A673 (cell line): ENCODE data around the gene CLRN3. TPM values are rescaled to one million over a fixed set of nuclear protein-coding genes. Genes with fewer than 3 reads are reported as not detected.

Experiments used
- BruUV-seq: library from RNA; stranded (reverse); fragments of 400-500 nt; replicated peaks from 2 replicates; lab custom pipeline; 2021; lab: Mats Ljungman, UMichigan
- CTCF ChIA-PET: fragments of 300-600 bp; sonication (Branson Sonifier 250); formaldehyde crosslinking; loops from one replicate; lab custom pipeline; 2022; ENCODE audit warnings: antibody characterized with exemption; lab: Charles Lee
- POLR2A ChIA-PET: fragments of 300-600 bp; sonication (Branson Sonifier 250); formaldehyde crosslinking; loops from one replicate; lab custom pipeline; 2022; ENCODE audit warnings: antibody characterized with exemption; ENCODE audit not compliant: low non-redundant PET; lab: Charles Lee
- DNase-seq: peaks from one replicate; pipeline ENCODE4 v3.0.0-alpha.2; 2015; ENCODE audit warnings: low spot score
- H3K27ac ChIP-seq: fragments of 200-600 bp; sonication (generic); 2 replicates; pipeline ENCODE4 v1.5.1; 2016; ENCODE audit warnings: mixed run types, low read depth, mild to moderate bottlenecking, mixed read lengths, antibody characterized with exemption, low read length; ENCODE audit not compliant: poor library complexity, severe bottlenecking
- H3K27me3 ChIP-seq: fragments of 200-600 bp; sonication (generic); replicated peaks from 2 replicates; pipeline ENCODE4 v1.6.1; 2017; ENCODE audit warnings: mixed run types, low read depth, mild to moderate bottlenecking, mixed read lengths, antibody characterized with exemption, low read length; ENCODE audit not compliant: insufficient read depth, poor library complexity
- H3K36me3 ChIP-seq: fragments of 200-600 bp; sonication (generic); 2 replicates; pipeline ENCODE4 v1.6.1; 2016; ENCODE audit warnings: mixed run types, mild to moderate bottlenecking, mixed read lengths, antibody characterized with exemption, low read length; ENCODE audit not compliant: insufficient read depth, poor library complexity, severe bottlenecking
- H3K4me1 ChIP-seq: fragments of 200-600 bp; sonication (generic); 2 replicates; pipeline ENCODE4 v1.6.1; 2017; ENCODE audit warnings: mixed run types, mild to moderate bottlenecking, mixed read lengths, antibody characterized with exemption, low read length; ENCODE audit not compliant: insufficient read depth, poor library complexity, severe bottlenecking
- H3K4me3 ChIP-seq: fragments of 200-600 bp; sonication (generic); 2 replicates; pipeline ENCODE4 v1.5.1; 2016; ENCODE audit warnings: low read depth, mixed run types, mild to moderate bottlenecking, mixed read lengths, low read length; ENCODE audit not compliant: poor library complexity, severe bottlenecking
- H3K9me3 ChIP-seq: fragments of 200-600 bp; sonication (generic); 2 replicates; pipeline ENCODE4 v1.6.1; 2016; ENCODE audit warnings: mixed run types, low read depth, mild to moderate bottlenecking, mixed read lengths, antibody characterized with exemption, low read length; ENCODE audit not compliant: poor library complexity, severe bottlenecking
- CTCF ChIP-seq: fragments of 300-800, 200-600 bp; sonication (generic); conservative IDR thresholded peaks from 2 replicates; pipeline ENCODE4 v1.5.1; 2017; ENCODE audit warnings: low read depth, mild to moderate bottlenecking, antibody characterized with exemption, low read length, moderate library complexity, mixed read lengths
- EZH2 ChIP-seq: fragments of 200-600 bp; sonication (generic); IDR thresholded peaks from 2 replicates; pipeline ENCODE4 v1.6.1; 2017; ENCODE audit warnings: borderline replicate concordance, low read depth, mild to moderate bottlenecking, mixed read lengths, antibody characterized with exemption, low read length; ENCODE audit not compliant: poor library complexity, severe bottlenecking
- intact Hi-C: fragments of 100-400 bp; cut with micrococcal nuclease; formaldehyde crosslinking; loops from one replicate; pipeline ENCODE4 v1.10.0; 2022; ENCODE audit not compliant: unreplicated experiment
- total RNA-seq: library from RNA; stranded (reverse); gene quantifications from 2 replicates; pipeline ENCODE4 v1.2.3, GENCODE V29; 2021

Gene CLRN3
- total RNA-seq, 1 experiment from 2014 or later, result not detected

- BruUV-seq, result no TSS peak
- H3K36me3 ChIP-seq, result no peaks in the 10 kb centered on the region
- H3K27ac ChIP-seq, result no peak overlapping the region
- POLR2A ChIA-PET, result no interaction called here
- TF ChIP-seq CTCF, result no peak
- no peak for TF ChIP-seq EZH2
- no peaks in the 10 kb centered on the region for H3K4me1 ChIP-seq
- peaks cover 10% of the 10 kb centered on the region for H3K27me3 ChIP-seq
- peaks cover 3% of the 10 kb centered on the region for H3K9me3 ChIP-seq
- H3K4me3 ChIP-seq, result no peak overlapping the region
- intact Hi-C loops, result no loop called here
- CTCF ChIA-PET, result no interaction called here
- no peak for DNase-seq
Measured at GRCh38 chr10:127894146-127894545, 1.4 kb upstream of the CLRN3 start.

GRCh38 chr10:127890832-127891334 lies 1.9 kb downstream of the CLRN3 start:
- H3K27ac ChIP-seq, result no peak overlapping the region
- BruUV-seq, result no TSS peak
- no peak overlapping the region for H3K4me3 ChIP-seq
- ChIA-PET CTCF (no interaction called here), POLR2A (no interaction called here)
- H3K27me3 ChIP-seq, result peaks cover 6% of the 10 kb centered on the region
- H3K36me3 ChIP-seq, result no peaks in the 10 kb centered on the region
- TF ChIP-seq EZH2, result no peak
- TF ChIP-seq CTCF, result no peak
- intact Hi-C loops, result no loop called here
- H3K4me1 ChIP-seq, result no peaks in the 10 kb centered on the region
- no peak for DNase-seq
- H3K9me3 ChIP-seq, result no peaks in the 10 kb centered on the region

- Histone ChIP-seq H3K36me3 (no peaks in the 10 kb centered on the region), H3K4me3 (no peak overlapping the region), H3K27me3 (peaks cover 6% of the 10 kb centered on the region), H3K4me1 (no peaks in the 10 kb centered on the region), H3K9me3 (no peaks in the 10 kb centered on the region), H3K27ac (no peak overlapping the region)
- BruUV-seq, result no TSS peak
- intact Hi-C loops, result no loop called here
- ChIA-PET CTCF (no interaction called here), POLR2A (no interaction called here)
- no peak for DNase-seq
- no peak for TF ChIP-seq CTCF
- no peak for TF ChIP-seq EZH2
Measured at GRCh38 chr10:127890216-127890615, 2.5 kb downstream of the CLRN3 start.
